HG03575 (cell line): ENCODE measurements around the gene NDUFS7.

Source experiments
- ATAC-seq: cut with Tn5 transposase; IDR thresholded peaks from one replicate; pipeline ENCODE4 v1.9.1; 2021; ENCODE audit not compliant: unreplicated experiment, insufficient number of reproducible peaks, low FRiP score; ENCODE audit errors: extremely low read depth

NDUFS7 gene

DNA sequence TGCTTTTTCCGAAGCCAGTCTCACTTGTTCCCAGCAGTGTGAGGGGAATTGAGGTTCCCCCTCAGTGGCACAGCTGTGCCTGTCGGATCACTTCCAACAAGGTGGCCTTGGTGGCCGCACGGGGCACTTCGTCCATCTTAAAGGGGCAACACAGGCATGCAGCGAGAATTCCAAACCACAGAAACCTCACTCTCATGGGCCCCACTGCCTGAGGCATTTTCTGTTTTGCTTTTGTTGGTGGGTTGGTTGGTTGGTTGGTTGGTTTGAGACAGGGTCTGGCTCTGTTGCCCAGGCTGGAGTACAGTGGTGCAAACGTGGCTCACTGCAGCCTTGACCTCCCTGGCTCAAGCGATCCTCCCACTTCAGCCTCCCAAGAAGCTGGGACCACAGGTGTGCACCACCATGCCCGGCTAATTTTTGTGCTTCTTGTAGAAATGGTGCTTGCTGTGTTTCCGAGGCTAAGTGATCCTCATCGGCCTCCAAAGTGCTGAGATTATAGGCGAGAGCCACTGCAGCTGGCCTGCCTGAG is 3.7 kb upstream of the NDUFS7 start:
- ATAC-seq, result no peak

DNA sequence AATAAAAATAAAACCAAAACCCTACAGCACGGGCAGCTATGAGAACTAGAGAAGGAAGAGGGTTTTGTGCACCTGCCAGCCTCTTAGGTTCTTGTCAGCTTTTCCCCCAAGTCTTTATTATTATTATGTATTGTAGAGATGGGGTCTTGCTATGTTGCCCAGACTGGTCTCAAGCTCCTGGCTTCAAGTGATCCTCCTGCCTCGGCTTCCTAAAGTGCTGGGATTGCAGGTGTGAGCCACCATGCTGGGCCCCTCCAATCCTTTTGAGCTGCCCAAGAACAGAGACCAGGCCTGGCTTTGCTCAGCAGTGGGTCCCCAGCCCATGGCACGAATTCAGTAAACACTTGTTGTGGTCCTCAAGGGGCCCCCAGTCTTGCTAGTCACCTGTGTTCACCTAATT is 1.5 kb upstream of the NDUFS7 start:
- no peak for ATAC-seq

DNA sequence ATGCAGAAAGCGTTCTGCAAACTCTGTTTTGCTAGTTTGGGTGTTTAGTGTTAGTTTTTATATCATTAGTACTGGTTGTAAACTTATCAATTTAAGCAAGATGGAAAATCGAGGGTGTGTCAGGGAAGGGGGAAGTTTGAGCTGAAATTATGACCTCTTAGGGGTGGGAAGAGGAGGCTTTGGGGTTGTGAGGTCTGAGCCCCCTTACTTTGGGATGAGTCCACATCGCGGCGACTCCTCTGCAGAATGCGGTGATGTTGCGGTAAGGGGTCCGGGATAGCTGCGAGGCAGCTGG is 743 bp upstream of the NDUFS7 start:
- no peak for ATAC-seq

DNA sequence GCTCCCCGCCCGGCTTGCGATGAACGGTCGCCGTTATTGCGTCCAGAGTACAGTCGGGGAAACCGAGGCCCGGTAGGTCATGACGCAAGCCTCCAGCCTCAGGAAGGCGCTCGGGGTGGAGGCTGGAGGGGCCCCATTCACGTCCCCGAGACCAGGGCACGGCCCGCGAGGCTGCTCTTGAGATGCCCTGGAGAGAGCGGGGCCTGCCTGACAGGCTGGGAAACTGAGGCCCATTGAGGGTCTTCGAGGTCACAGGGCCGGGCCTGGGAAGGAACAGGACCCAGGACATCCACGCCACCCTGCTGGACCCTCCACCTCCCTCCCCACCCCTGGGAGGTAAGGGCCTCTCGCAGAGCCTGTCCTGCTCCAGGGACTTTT is 367 bp downstream of the NDUFS7 start:
- no peak for ATAC-seq

DNA sequence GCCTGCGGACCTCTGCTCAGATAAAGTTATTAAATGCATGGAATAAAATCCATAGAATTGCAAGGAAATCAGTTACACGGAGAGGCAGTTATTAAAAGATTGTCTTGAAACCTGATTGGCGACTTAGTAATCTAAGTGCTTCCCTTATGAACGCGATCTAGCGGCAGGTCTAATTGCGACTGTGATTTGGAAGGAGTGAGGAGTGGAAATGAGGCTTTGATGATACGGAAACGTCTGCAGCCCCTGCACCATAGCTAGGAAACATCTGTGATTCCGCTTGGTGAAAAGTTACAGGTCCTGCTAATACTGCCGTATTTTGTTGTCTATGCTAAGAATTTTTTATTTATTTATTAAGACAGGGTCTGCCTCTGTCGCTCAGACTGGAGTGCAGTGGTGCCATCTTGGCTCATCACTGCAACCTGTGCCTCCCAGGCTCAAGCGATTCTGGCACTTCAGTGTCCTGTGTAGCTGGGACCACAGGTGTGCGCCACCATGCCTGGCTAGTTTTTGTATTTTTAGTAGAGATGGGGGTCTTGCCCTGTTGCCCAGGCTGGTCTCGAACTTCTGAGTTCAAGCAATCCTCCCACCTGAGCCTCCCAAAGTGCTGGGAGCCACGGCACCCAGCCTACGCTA is 887 bp downstream of the NDUFS7 start:
- no peak for ATAC-seq

DNA sequence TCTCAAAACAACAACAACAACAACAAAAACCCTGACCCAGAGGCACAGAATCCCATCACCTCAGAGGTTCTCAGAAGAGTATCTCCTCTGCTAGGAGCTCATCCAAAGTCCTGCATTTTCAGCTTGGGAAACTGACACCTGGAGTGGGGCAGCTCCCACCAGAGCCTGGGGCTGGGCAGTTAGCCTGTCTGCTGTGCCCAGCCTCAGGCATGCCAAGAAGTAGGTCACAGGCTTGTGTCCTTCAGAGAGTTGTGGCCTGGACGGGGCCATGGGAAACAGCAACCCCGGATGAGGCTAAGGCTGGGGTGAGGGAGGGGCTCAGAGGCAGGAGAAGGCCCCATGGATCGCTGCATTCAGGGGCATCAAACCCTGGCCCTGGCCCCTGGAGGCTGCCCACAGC is 2.1 kb downstream of the NDUFS7 start:
- no peak for ATAC-seq

DNA sequence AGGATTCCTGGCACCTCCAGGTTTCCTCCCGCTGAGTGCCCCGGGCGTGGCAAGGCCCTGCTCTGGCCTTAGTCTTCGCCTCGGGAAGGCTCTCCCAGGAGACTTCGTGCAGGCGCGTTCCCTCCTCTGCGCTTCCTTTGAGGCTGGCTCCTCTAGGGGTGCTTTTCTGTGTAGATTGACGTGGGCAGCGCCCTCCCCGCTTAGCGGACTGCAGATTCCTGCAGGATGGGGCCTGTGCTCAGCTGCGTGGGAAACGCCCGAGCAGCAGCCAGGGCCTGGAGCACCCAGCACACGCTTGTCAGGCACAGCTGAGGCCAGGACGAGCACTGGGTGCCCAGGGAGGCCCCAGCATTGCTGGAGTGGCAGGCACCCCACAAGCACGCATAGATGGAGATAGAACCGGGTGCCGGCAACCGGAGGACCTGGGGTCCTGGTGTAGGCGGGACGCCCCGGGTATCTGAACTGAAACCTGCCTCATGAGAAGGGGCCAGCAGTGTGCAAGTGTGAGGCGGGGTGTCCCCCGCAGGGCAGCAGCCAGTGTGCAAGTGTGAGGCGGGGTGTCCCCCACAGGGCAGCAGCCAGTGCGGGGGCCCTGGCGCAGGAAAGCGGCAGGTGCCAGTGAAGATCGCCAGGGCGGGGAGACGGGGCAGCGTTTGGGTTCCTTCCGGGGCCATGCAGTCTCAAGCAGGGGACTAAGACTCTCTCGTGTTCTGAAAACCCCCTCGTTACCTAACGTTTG is 3.4 kb downstream of the NDUFS7 start:
- no peak for ATAC-seq

DNA sequence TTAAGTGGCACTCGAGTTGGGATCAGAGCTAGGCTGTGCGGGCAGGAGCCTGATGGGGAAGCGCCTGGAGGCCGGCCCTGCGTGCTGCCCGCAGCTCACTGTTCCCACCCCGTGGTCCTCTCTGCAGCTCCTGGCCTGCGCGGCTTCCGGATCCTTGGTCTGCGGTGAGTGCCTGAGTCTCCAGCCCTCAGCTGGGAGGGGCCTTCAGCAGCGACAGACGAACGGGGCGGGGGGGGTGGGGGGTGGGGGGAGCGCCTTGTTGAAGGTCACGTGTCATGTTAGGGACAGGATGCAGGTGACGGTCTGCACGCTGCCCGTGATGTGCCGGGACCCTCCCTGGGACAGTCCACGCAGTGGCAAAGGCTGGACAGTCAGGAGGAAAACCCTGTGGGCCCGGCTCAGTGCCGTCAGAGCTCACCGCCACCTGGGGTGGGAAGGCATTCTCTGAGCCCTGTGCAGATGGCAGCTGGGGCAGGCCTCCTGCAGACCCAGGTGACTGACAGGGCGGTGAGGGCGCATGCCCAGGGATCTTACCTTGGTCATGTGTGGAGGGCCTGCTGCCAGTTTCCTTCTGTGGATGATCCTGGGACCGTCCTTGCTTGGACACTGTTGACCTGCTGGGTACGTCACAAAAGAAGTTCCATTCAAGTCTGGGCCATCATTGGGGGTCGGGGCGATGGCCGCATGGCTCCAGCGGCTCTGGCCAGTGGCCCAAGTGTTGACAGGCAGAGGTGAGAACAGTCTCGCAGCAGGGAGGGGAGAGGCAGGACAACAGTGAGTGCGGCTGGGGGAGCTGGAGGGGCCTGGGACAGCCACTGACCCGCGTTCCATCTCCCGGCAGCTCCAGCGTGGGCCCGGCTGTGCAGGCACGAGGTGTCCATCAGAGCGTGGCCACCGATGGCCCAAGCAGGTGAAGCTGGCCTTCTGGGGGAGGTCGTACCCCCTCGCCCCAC is 4.3 kb downstream of the NDUFS7 start:
- no peak for ATAC-seq

DNA sequence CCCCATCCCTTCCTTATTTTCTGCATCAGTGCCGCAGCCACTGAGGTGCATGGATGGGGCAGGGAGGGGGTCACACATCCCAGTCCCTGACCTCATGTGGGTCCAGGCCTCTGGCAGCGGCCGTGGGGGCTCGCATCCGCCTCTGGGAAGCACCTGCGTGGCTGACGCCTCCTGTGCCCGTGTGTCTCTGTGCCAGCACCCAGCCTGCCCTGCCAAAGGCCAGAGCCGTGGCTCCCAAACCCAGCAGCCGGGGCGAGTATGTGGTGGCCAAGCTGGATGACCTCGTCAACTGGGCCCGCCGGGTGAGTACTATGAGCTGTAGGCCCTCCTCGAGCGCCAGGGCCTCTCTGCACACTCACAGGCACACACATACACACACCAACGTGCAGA is 4.9 kb downstream of the NDUFS7 start:
- ATAC-seq, result no peak

DNA sequence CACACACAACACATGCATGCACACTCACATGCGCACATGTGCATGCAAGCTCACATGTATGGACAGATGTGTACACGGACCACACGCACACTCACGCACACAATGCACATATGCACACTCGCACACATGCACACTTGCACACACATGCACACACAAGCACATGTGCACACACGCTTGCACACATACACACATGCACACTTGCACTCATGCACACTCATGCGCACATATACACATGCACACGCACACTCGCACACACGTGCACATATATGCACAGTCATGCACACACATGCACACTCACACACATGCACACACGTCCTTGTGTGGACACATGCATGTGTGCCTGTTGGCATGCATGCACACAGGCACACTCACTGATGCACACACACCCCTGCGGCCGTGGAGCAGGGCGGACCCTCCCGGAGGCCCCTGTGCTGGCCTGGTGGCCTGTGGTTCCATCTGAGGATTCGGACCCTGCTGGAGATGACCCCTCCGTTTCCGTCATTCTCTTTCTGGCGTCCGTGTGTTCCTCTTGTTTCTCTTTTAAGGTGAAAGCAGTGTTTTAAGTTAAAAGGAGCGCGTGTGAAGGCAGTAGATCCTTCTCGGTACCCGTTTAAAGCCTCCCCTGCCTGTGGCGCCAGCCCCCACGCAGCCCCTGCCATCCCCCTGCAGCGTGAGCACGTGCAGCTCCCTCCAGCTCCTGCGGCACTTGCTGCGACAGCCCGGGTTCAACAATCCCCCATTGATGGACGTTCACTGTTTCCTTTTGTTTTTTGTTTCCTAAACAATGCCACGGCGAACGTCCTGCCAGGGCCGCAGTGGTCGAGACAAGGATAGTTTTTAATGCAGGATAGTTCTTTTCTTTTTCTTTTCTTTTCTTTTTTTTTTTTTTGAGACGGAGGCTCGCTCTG is 5.6 kb downstream of the NDUFS7 start:
- ATAC-seq, result no peak

DNA sequence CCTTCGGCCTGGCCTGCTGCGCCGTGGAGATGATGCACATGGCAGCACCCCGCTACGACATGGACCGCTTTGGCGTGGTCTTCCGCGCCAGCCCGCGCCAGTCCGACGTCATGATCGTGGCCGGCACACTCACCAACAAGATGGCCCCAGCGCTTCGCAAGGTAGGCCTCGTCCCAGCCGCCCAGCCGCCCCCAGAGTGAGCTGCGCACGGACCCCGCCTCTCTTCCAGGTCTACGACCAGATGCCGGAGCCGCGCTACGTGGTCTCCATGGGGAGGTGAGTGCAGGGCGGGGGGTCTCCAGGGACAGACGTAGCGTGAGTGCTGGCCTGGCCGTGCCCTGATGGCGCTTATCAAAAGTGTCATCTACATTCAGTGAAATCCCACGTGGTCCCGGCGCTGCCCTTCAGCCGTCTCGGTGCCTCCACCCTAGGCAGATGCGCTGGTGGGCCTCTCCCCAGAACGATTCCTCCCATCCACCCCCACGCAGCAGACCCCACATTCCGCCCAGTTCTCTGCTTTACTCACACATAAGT is 7.2 kb downstream of the NDUFS7 start:
- no peak for ATAC-seq

DNA sequence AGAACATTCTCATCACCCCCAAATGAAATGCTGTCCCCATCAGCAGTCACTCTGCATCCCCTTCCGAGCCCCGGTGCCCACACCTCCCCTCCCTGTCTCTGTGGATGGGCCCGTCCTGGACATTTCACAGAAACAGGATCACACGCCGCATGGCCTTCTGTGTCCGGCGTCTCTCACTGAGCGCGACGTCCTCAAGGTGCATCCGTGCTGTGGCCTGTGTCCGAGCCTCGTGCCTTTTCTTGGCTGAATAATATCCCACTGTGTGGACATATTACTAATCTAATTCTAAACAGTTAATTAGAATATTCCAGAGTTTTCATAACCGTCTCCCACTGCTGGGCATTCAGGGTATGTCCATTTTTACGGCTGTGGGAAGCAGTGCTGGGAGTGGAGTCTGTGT is 8.7 kb downstream of the NDUFS7 start:
- no peak for ATAC-seq

DNA sequence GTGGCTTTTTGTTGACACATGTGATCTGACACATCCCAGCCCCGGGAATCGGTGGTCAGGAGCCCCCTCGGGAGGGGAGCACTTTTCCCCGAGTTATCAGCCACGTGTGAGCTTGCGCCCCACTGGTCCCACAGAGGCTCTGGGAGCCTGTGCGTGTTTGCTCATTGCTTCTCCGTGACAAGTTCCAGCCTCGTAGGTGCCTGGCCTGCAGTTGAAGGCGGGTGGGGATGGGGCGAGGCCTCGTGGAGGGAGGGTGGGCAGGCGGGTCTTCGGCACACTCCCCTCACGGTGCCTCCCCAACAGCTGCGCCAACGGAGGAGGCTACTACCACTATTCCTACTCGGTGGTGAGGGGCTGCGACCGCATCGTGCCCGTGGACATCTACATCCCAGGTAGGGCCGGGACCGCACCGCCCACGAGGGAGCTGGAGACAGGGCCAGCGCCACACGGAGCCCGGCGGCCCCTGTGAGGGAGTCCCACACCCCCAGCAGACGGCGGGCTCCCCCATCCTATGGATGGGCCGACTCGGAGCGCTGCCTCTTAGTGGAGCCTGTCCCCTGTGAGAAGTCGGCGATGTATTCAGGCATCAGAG is 9.3 kb downstream of the NDUFS7 start:
- ATAC-seq, result no peak

DNA sequence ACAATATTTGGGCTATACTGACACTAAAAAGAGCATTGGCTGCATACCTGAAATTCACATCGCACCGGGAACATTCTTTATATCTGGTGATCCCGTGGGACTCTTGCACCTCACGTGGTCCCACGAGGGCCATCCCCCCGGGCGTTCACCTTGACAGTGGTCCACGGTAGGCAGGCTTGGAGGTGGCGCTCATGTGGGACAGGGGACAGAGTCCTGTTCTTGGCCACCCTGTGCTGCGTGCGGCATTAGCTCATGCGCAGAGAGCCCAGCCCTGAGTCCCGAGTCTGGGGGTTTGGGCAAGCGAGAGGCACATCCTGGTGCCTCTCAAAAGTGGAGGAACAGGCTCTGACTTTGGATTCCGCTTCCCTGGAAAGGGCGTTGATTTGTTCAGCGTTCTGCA is 10.1 kb downstream of the NDUFS7 start:
- ATAC-seq, result no peak

DNA sequence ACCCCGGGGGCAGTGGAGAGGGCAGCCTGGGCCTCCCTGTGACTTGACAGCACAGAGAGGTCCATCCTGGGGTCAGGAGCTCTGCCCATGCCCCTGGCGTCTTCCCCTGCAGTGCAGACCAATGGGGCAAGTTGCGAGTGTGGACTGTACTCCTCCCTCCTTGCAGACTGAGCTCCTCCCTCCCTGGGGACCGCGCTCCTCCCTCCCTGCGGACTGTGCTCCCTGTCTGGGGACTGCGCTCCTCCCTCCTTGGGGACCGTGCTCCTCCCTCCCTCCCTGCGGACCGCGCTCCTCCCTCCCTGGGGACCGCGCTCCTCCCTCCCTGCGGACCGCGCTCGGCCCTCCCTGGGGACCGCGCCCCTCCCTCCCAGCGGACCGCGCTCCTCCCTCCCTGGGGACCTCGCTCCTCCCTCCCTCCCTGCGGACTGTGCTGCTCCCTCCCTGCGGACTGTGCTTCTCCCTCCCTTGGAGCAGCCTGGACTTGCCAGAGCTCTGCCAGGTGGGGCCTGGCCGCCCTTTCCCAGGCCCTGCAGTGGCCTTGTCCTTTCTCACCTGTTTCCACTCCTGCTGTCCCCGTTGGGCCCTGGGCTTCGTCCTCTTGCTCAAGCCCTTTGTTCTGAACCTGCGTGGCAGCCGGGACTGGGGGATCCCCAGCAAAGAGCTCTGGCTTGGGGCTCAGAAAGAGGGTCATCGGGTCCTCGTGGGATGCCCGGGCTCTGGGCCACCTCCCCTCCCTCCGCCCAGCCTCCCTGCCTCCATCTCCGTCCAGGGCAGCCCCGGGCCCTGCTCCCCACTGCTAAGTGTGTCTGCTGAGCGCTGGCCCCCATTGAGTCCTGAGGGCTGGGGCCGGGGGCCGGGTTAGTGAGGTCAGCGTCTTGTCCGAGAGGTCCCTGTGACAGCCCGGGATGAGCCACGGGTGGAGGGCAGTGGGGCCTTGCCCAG is 10.8 kb downstream of the NDUFS7 start:
- no peak for ATAC-seq

DNA sequence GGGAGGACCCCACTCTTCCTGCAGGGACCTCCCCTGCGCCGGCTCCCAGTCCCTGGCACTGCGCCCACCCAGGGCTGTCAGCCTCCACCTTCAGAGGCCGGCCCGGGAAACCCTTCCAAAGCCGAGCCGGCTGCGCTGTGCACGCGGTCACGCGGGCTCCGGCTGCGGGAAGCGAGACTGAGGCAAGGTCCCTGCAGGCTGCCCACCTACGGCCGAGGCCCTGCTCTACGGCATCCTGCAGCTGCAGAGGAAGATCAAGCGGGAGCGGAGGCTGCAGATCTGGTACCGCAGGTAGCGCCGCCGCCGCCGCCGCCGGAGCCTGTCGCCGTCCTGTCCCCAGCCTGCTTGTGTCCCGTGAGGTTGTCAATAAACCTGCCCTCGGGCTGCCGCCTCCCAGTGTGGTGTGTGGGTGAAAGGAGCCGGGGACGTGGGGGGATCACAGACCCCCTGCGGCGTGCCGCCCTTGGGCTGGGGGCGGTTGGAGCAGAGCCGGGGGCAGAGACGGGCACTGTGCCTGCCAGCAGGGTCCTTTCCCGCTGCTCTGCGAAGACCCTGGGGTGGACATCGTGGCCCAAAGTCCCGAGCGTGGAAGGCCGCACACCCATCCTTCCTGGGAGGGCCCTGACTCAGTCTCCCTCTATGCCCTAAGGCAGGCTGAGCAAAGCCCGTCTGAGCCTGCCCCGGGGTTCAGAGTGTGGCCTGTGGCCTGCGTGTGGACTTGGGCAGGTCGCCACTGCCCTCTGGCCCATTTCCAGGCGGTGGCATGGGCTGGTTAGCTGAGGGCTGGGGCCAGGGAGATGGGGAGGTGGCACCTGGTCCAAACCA is 11.7 kb downstream of the NDUFS7 start:
- ATAC-seq, result no peak
